ENCODE measurements around the gene SUPT20H.

DNA sequence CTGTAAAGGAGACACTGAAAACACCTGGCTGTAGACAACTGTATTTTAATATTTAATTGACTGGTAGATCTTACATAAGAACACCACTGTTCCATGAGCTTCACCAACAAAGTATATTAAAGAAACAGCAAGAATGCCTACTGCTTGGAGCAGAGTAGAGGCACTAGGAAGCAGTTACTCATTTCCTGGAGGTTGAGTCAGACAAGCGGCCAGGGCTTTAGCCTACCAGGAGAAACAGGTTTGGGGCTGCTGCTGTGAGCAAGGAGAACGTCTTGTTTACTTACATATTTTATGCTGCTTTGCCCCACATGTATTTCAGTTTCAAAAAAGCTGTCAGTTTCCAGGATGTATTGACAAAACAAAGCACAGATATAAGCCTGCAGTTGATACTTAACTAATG lies 93.7 kb downstream of the SUPT20H start:
- TF ChIP-seq MAFK (IDR thresholded peaks at IDR 0.05; ENCODE audit: low read depth, low read length) (no peak), CTCF (conservative IDR thresholded peaks at IDR 0.05; ENCODE audit: low read depth, low read length) (no peak), RFX5 (IDR thresholded peaks at IDR 0.05; ENCODE audit: low read depth, low read length) (no peak), POLR2A (IDR thresholded peaks at IDR 0.05; ENCODE audit: low read depth, low read length) (no peak), CEBPB (IDR thresholded peaks at IDR 0.05; ENCODE audit: low read depth, low read length) (no peak), MXI1 (IDR thresholded peaks at IDR 0.05; ENCODE audit: borderline replicate concordance, low read depth, low read length) (no peak), MAZ (IDR thresholded peaks at IDR 0.05; ENCODE audit: borderline replicate concordance, low read depth, low read length) (no peak), CHD1 (IDR thresholded peaks at IDR 0.05; ENCODE audit: low read depth, low read length) (no peak), RAD21 (IDR thresholded peaks at IDR 0.05; ENCODE audit: low read length) (no peak), USF2 (IDR thresholded peaks at IDR 0.05; ENCODE audit: low read depth, low read length) (no peak), BHLHE40 (IDR thresholded peaks at IDR 0.05; ENCODE audit: low read depth, low read length) (no peak), NFE2L2 (IDR thresholded peaks at IDR 0.05; ENCODE audit: low read depth, low read length) (no peak), FOS (IDR thresholded peaks at IDR 0.05; ENCODE audit: low read depth, low read length) (peak; percentile 22; the same call in 1 of the 2 replicates)

Data from IMR-90 (cell line).